Activated CD4-positive, alpha-beta memory T cell treated with anti-CD3 and anti-CD28 coated beads for 36 hours (primary cell): ENCODE measurements around the gene NHLH1. TPM values are rescaled to one million over a fixed set of nuclear protein-coding genes. Genes with fewer than 3 reads are reported as not detected.

ENCODE experiments used
- CTCF ChIA-PET: fragments of 350-600 bp; sonication (Branson Sonifier 250); formaldehyde crosslinking; loops from one replicate; lab custom pipeline; 2021; ENCODE audit warnings: antibody characterized with exemption, inconsistent platforms; lab: Charles Lee
- POLR2A ChIA-PET: fragments of 350-600 bp; sonication (Branson Sonifier 250); formaldehyde crosslinking; loops from one replicate; lab custom pipeline; 2021; ENCODE audit warnings: antibody characterized with exemption; lab: Charles Lee
- DNase-seq: peaks from one replicate; pipeline ENCODE4 v3.0.0-alpha.2; 2020
- H3K27ac Mint-ChIP-seq: one replicate; pipeline ENCODE4 v1.8.0; 2021; ENCODE audit warnings: mixed read lengths
- H3K27me3 Mint-ChIP-seq: one replicate; pipeline ENCODE4 v1.8.0; 2021; ENCODE audit warnings: mixed read lengths
- H3K36me3 Mint-ChIP-seq: one replicate; pipeline ENCODE4 v1.8.0; 2021; ENCODE audit warnings: mixed read lengths
- H3K4me1 Mint-ChIP-seq: one replicate; pipeline ENCODE4 v1.8.0; 2021; ENCODE audit warnings: low read depth, mixed read lengths
- H3K4me3 Mint-ChIP-seq: one replicate; pipeline ENCODE4 v1.8.0; 2021; ENCODE audit warnings: mild to moderate bottlenecking, mixed read lengths
- H3K9me3 Mint-ChIP-seq: one replicate; pipeline ENCODE4 v1.8.0; 2021; ENCODE audit warnings: mixed read lengths
- intact Hi-C: fragments of 100-400 bp; cut with micrococcal nuclease; formaldehyde crosslinking; loops from one replicate; pipeline ENCODE4 v1.15.1; 2023
- total RNA-seq, 2 experiments: library from RNA; stranded (reverse); gene quantifications; one replicate each; pipeline ENCODE4 v1.2.3, GENCODE V29; 2021

The NHLH1 gene
- total RNA-seq, 2 experiments from 2014 or later: 0.22 to 0.45 TPM

DNA sequence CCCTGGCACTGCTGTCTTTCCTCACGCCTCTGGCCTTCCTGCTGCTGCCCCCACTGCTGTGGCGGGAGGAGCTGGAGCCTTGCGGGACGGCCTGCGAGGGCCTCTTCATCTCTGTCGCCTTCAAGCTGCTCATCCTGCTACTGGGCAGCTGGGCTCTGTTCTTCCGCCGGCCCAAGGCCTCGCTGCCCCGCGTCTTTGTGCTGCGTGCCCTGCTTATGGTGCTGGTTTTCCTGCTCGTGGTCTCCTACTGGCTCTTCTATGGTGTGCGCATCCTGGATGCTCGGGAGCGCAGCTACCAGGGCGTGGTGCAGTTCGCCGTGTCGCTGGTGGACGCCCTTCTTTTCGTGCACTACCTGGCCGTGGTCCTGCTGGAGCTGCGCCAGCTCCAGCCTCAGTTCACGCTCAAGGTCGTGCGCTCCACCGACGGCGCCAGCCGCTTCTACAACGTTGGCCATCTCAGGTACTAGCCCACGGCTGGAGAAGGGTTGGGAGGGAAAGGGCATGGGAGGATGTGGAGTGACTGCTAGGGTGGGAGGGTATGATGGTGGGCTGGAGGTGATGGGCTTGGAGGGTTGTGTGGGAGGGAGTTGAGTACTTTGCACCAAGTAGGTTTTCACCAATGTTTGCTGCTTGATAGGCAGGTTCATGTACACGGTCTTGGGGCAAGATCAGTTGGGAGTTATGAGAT, 52.4 kb downstream of the NHLH1 start:
- no peak overlapping the region for H3K4me3 Mint-ChIP-seq
- no peaks in the 10 kb centered on the region for H3K36me3 Mint-ChIP-seq
- H3K4me1 Mint-ChIP-seq: no peaks in the 10 kb centered on the region
- DNase-seq: no peak
- H3K27ac Mint-ChIP-seq: no peak overlapping the region
- no peaks in the 10 kb centered on the region for H3K9me3 Mint-ChIP-seq
- POLR2A ChIA-PET: no interaction called here
- CTCF ChIA-PET: interaction anchor here (1.1 kb wide), 1 partner anchor 65 kb away, joined by 3 read pairs; no protein-coding TSS in a partner anchor
- intact Hi-C loops: no loop called here
- H3K27me3 Mint-ChIP-seq: no peaks in the 10 kb centered on the region

DNA sequence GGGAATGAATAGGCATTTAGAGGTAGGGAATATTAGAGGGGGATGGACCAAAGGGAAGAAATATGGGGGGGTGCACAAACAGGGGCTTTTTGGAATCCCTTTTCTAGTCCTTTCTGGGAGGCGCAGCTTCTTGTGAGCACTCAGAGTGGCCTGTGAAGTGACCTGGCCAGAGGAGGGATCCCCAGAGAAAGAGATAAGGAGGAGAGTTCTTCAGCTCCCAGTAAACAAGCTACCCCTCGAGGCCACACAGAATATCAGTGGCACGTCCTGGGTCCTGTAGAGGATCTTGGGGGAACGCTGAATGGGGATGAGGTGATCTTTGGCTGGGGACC, 52.9 kb downstream of the NHLH1 start:
- intact Hi-C loops: no loop called here
- POLR2A ChIA-PET: no interaction called here
- CTCF ChIA-PET: no interaction called here
- Mint-ChIP-seq H3K36me3 (no peaks in the 10 kb centered on the region), H3K4me1 (no peaks in the 10 kb centered on the region), H3K27me3 (no peaks in the 10 kb centered on the region), H3K27ac (no peak overlapping the region), H3K9me3 (no peaks in the 10 kb centered on the region), H3K4me3 (no peak overlapping the region)
- DNase-seq: no peak

DNA sequence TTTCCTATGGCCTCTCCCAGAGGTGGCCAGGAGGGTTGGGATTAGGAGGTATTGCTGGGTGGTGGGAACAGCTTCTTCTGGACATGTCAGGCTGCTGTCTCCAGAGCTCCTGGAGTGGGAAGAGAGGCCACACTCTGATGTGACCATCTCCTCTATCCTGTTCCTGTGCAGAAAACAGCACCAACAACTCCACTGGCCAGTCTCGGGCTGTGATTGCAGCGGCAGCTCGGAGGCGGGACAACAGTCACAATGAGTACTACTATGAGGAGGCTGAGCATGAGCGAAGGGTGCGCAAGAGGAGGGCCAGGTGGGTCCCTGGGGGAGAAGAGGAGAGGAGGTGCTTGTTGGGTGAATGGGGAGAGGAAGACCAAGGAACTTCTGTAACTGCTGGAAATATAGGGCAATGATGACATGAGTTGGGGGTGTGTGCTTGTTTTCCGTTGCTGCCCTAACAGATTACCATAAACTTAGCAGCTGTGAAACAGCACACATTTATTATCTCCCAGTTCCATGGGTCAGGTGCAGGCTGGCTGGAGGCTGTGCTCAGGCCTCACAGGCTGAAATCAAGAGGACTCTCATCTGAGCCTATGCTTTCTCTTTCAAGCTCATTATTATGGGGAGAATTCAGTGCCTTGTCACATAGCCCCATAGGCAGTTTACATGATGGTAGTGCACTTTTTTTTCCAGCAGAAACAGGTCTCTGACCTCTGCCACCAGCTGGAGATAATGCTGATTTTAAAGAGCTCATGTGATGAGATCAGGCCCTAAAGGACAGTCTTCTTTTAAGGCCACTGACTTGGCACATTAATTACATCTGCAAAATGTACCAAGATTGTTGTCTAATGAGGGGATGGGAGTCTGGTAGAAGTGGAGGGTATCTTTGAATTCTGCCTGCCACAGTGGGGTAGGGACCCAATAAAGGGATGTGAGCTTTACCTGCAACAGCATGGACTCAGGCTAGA, 54.3 kb downstream of the NHLH1 start:
- H3K36me3 Mint-ChIP-seq: no peaks in the 10 kb centered on the region
- DNase-seq: no peak
- no peak overlapping the region for H3K27ac Mint-ChIP-seq
- no peaks in the 10 kb centered on the region for H3K9me3 Mint-ChIP-seq
- POLR2A ChIA-PET: interaction anchor here (0.5 kb wide), 1 partner anchor 218 kb away, joined by 3 read pairs; no protein-coding TSS in a partner anchor
- H3K4me1 Mint-ChIP-seq: no peaks in the 10 kb centered on the region
- H3K27me3 Mint-ChIP-seq: no peaks in the 10 kb centered on the region
- intact Hi-C loops: no loop called here
- no peak overlapping the region for H3K4me3 Mint-ChIP-seq
- CTCF ChIA-PET: interaction anchor here (0.9 to 2.0 kb wide), 3 partner anchors 19 to 260 kb away, joined by 3 to 6 read pairs (median 3); no protein-coding TSS in a partner anchor

- no peaks in the 10 kb centered on the region for H3K4me1 Mint-ChIP-seq
These were observed 55.0 kb downstream of the NHLH1 start for GRCh38 chr1:160421881-160422280.

More at GRCh38 chr1:160421881-160422280, 55.0 kb downstream of the NHLH1 start:
- H3K27ac Mint-ChIP-seq: no peak overlapping the region
- POLR2A ChIA-PET: no interaction called here
- no peak for DNase-seq
- no peaks in the 10 kb centered on the region for H3K27me3 Mint-ChIP-seq
- intact Hi-C loops: no loop called here
- no peaks in the 10 kb centered on the region for H3K36me3 Mint-ChIP-seq
- CTCF ChIA-PET: interaction anchor here (0.9 to 2.0 kb wide), 3 partner anchors 19 to 259 kb away, joined by 3 to 6 read pairs (median 3); no protein-coding TSS in a partner anchor
- H3K9me3 Mint-ChIP-seq: no peaks in the 10 kb centered on the region
- H3K4me3 Mint-ChIP-seq: no peak overlapping the region

Other genes with a start within 250 kb of the NHLH1 start
- gene ATP1A4, start 215.5 kb upstream of the NHLH1 start, total RNA-seq: not detected
- not detected for gene CASQ1, start 176.5 kb upstream of the NHLH1 start, total RNA-seq
- gene PEA15, start 161.7 kb upstream of the NHLH1 start, total RNA-seq: 10 to 100 TPM; 51.8 to 51.9 TPM
- 100 to 1,000 TPM; 142 to 150 TPM for gene DCAF8, start 104.5 kb upstream of the NHLH1 start, total RNA-seq
- 10 to 100 TPM; 50.0 to 61.1 TPM for gene PEX19, start 81.9 kb upstream of the NHLH1 start, total RNA-seq
- 100 to 1,000 TPM; 132 TPM for gene COPA, start 23.8 kb upstream of the NHLH1 start, total RNA-seq
- gene NCSTN, start 23.7 kb upstream of the NHLH1 start, total RNA-seq: 10 to 100 TPM; 39.8 to 42.6 TPM
- gene VANGL2, start 33.5 kb downstream of the NHLH1 start, total RNA-seq: not detected
- gene SLAMF6, start 156.2 kb downstream of the NHLH1 start, total RNA-seq: 10 to 100 TPM; 38.3 to 40.9 TPM
- 10 to 100 TPM; 18.6 to 20.2 TPM for gene CD84, start 212.4 kb downstream of the NHLH1 start, total RNA-seq